HT-29 (cell line): ENCODE measurements around the gene BEND7. TPM values are rescaled to one million over a fixed set of nuclear protein-coding genes. Genes with fewer than 3 reads are reported as not detected.
"Not testable (repeated sequence)": the region's sequence is repeated elsewhere in the genome, so short reads cannot be mapped to it uniquely, and the experiment has no call there.

Experiments used
- DNase-seq: peaks from one replicate; pipeline ENCODE4 v3.0.0-alpha.2; 2015; ENCODE audit warnings: low spot score
- total RNA-seq: library from RNA; depleted of rRNA; stranded (reverse); fragments of >200 nt; shearing (Covaris generic); gene quantifications from 2 replicates; pipeline ENCODE4 v1.2.3, GENCODE V29; 2014

Gene BEND7
- total RNA-seq, 1 experiment from 2014 or later, result 0.13 TPM

DNA sequence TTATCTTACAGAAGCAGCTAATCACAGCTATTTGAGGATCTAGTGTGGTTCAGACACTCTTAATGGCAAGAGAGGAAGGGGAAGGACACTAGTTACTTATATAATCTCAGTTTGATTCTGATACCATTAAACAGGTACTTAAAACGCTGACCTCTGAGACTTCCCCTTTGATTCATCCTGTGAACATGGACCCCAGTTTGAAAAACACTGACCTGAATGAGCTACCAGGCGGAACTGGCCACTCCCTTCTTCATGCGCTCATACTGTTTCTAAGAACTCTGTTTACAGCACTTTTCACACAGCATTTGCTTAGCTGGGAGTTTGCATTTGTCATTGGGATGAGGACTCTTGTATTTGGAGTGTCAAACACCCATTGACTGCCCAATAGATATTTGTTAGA is 45.7 kb downstream of the BEND7 start:
- no peak for DNase-seq

DNA sequence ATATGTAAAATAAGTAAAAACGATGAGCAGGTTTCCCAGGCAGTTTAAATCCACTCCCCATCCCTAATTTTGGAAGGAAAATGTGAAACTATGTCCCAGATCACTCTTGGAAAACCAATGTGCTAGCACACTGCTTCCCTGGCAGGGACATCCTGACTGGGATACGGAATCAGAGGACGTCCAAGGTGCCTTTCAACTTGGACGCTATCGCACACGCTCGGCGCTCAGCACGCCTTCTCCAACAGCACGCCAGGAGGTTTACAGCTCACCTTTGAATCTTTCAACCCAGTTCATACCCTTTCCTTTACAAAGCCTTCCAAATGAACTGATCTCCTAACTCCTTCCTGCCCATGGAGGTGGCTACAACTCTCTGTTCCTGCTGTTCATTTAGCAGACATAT is 47.1 kb downstream of the BEND7 start:
- no peak for DNase-seq

DNA sequence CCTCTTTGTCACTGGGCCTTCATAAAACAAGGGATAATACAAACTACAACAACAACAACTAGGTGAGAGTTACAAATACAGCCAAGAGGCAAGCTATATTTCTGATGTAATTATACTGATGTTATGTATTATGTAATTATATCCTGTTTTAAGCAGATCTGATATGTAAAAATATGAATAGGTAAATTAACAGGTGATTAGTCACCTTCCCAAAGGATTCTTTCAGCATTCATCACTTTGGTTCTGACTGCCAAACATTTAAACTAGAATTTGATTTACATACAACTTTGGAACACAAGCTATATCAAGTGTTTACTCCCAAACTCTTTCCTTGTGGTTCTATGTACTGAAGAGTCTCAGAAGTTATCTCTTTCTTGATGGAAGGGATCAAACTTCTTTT is 53.7 kb downstream of the BEND7 start:
- DNase-seq, result no peak

DNA sequence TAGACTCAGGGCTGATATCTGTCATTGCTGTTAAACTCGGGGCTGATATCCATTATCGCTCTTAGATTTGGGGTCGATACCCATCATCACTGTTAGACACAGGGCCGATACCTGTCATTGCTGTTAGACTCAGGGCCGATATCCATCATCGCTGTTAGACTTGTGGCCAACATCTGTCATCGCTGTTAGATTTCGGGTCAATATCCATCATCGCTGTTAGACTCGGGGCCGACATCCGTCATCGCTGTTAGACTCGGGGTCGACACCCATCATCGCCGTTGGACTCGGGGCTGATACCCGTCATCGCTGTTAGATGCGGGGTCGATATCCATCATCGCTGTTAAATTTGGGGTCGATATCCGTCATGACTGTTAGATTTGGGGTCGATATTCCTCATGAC is 54.8 kb downstream of the BEND7 start:
- no peak for DNase-seq

DNA sequence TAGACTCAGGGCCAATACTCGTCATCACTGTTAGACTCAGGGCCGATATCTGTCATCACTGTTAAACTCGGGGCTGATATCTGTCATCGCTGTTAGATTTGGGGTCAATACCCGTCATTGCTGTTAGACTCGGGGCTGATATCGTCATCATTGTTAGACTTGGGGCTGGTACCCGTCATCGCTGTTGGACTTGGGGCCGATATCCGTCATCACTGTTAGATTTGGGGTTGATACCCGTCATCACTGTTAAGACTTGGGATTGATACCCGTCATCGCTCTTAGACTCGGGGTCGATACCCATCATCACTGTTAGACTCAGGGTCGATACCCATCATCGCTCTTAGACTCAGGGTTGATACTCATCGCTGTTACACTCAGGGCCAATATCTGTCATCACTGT is 56.5 kb downstream of the BEND7 start:
- no peak for DNase-seq

DNA sequence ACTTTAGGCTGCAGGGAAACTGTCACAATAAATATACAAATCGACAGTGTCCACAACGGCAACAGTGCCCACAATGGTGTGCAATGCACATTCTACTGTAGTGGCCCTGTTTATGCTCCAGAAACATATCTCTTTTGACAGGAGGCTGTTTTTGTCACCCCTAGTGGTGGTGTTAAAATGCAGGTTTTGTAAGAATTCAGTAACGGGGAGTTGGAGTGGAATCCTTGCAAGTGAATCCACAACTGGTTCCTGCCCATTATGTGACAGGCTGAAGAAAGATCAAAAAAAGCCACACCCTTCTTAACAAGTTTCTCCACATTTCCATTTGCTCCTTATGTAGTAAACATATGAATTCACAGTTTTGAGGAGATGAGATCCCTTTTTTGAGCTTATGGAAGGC is 58.5 kb downstream of the BEND7 start:
- DNase-seq, result no peak

DNA sequence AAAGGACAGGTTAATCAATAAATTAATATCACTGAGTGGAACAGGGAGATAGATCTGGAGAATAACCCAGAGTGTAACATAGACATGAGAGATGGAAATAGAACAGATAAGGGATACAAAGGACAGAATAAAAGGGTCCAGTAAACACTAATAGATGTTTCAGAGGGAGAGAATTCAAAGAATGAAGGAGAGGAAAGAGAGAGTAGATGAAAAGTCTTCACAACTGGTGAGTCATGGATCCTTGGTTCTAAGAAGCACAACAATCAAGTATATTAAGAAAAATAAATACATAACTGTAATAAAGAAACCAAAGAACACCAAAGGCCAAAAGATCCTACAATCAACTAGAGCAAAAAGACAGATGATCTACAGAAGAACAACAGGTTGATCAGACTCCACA is 66.3 kb downstream of the BEND7 start:
- no peak for DNase-seq

DNA sequence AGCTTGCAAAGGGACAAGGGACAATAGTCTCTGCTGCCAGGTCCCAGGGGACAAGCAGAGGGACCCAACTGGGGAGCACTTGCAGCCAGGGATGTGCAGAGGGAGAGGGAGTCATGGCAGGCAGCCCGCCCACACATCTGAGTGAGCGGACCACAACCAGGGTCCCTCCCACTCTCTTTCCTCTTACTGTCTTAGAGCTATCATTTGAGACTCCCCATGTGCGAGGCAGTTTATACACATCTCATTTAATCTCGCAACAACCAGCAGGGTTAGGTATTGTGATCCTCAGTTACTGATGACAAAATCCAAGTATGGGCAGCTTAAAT is 70.2 kb downstream of the BEND7 start:
- DNase-seq, result no peak

DNA sequence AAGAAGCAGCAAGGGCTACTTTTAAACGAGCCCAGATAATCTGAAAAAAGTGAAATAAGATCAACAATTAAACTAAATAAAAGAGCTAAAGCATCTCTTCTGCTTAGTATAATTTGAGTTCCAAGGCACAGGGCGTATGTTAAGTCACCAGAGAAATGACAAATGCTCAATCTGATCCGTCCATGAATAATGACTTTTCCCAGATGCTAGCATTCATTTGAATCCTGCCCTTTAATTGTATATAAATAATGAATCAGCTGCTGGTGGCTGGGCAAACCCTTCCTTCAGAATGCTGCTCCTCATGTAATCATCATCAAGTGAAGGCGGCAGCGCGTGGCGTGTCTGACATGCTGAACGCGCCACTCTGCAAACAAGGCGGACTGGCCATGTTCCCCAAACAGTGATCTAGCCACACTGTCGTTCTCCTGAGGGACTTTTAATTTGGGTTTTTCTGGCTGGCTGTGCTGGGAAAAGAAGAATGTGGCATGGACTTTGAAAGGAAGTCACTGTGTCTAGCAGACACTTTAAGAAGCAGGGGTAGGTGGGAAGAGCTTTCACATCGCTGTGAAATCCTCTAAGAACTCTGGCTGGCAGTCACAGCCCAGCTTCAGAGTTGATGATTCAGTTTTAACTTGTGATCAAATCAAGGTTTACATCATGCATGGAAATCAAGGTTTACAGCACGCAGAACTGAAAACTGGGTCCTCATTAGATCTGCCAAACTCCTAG is 70.7 kb downstream of the BEND7 start:
- DNase-seq, result no peak

DNA sequence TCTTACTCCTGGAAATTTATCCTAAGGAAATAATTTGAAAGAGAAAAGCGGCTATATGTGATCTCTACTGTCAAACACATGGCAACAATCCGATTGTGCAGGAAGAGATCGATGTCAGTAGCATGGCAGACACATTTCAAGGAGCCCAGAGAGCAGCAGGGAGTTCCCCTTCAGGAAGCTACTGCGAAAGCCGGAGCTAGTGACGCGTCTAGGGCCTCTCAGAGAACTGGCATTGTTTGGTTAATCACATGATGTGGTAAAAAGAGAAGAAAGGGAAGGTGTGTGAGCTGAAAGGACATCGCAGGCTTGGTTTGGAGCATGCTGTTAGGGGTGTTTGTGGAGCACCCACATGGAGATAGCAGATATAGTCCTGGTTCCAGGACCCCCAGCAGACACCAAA is 74.9 kb downstream of the BEND7 start:
- DNase-seq, result no peak

DNA sequence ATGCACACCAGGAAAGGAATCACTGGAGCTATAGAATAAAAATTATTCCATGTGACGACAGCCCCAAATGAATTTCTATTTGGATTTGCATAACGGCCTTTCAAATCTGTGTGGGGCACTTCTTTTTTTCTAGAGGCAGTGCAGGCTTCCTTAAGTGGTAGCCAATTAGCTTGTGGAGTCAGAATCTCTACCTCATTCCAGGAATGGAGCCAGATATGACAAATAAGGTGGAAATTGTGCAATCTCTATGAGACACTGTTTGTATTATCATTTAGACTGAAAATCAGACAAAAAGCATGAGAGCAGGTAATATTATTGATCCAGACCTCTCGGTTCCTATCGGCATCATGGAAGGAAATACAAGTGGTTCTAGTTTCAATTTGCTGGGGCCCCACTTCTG is 78.7 kb downstream of the BEND7 start:
- no peak for DNase-seq

DNA sequence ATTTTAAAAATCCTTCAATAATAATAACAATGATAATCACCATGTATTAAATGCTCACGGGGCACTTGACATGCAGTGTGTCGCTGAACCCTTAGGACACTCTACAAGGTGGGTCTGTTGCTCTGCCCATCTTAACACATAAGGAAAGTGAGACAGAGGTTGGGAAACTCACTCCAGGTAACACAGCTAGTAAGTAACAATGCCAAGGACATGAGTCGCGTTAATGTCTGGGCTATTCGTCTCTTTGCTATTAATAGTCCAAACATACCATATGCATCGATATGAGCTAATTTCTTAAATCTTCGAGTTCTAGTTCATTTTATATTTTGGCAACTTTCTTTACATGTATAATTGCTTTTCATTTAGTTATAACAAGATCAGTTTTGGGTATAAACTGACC is 79.5 kb downstream of the BEND7 start:
- no peak for DNase-seq

DNA sequence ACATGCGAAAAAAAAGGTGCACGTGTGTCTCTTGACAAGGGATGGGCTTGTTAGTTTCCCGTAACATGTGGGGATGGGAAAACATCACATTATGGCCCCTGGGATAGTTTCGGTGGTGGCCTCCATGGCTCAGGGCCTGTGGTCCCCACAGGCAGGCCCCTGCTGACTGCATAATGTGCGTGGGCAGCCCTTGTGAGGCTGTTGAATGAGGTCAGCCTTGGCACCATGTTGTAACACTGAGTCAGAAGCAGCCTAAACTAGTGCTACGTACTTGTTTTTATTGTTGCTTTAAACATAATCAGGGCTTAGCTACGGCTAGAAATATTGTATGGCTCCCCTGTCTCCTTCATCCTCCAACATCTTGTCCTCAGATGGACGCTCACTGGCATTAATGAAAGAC is 80.6 kb downstream of the BEND7 start:
- DNase-seq, result no peak

DNA sequence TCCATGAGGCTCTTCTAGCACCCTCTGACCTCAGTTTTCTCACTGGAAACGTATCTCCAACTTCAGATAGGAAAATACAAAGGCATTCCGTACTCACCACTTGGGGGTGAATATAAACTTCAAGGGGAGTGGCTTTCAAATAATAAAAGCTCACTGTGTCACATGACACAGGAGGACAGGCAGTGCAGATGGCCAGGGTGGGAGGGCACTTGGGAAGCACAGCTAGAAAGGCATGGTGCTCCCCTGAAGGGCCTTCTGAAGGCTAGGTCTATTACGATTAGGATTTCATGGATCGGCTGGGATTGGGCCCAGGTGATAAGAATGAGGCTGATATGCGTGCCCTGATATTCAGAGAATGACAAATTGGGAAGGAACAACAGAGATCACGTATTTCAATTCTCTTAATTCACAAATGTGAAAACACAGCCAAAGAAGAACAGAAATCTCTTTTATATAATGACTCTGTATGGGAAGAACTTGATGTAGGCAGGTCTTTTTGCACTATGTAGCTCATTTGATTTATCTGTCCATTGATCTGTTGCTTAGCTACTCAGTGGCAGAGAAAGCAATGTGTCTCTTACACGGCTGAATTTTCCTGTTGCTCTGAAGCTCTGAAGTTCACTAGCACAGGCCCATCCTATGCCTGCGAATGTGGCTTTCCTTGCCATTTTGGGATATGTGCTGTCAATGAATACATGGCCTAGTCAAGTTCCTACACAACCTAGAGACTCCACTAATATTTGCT is 83.0 kb downstream of the BEND7 start:
- DNase-seq, result no peak

DNA sequence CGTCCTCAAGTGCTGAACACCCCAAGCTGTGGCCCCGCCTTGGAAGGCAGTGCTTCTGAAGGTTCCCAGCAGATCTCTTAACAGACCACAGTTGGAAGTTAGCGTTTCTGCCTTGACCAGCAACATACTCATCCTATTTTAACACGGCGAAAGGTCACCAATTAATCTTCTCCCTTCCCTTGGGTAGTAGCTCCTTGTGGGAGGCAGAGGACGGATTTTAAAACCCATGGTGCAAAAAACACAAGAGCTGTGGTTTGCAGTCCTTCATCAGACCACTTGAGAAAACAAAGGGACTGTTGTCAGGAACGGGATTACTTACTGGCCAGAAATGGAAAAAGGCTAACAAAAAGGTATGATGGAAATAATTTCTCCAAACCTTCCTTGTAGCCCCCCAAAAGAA is 87.3 kb downstream of the BEND7 start:
- DNase-seq, result no peak

DNA sequence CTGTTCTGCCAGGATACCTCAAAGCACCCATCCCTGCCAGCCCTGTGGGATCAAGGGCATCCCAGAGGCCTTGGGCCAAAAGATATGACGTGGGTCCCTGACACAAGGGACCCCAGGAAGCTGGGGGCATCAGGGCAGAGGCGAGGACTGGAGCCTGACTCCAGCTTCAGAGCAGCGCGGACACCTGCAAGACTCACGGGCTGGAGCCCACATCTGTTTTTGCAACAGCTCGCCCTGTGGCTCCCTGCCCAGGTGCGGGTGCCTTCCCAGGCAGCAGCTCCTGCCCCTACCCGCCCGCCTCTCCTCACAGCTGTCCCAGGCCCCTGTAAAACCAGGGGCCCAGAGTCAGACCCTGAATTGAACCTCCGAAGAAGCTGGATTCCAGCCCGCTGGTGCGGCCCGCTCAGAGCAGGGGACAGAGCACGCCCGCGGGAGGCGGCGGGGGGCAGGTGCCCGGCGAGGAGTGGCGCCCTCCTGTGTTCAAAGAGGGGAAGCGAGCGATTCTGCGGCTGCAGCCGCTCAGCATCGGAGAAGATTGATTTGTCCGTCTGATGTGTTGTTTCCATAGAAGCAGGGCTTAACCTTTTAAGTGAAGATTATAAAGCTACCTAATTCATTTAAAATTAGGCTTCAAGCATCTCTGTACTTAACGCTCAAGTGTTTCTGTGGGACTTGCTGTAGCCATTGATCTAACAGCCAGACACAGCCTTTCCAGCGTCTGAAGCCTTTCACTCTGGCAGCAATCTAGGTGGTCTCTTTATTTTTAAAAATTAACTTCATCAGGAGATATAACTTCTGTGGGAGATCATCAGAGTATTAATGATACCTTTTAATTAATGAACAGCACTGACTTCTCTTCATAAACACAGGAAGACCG is 88.4 kb downstream of the BEND7 start:
- DNase-seq, result peak; percentile 69

DNA sequence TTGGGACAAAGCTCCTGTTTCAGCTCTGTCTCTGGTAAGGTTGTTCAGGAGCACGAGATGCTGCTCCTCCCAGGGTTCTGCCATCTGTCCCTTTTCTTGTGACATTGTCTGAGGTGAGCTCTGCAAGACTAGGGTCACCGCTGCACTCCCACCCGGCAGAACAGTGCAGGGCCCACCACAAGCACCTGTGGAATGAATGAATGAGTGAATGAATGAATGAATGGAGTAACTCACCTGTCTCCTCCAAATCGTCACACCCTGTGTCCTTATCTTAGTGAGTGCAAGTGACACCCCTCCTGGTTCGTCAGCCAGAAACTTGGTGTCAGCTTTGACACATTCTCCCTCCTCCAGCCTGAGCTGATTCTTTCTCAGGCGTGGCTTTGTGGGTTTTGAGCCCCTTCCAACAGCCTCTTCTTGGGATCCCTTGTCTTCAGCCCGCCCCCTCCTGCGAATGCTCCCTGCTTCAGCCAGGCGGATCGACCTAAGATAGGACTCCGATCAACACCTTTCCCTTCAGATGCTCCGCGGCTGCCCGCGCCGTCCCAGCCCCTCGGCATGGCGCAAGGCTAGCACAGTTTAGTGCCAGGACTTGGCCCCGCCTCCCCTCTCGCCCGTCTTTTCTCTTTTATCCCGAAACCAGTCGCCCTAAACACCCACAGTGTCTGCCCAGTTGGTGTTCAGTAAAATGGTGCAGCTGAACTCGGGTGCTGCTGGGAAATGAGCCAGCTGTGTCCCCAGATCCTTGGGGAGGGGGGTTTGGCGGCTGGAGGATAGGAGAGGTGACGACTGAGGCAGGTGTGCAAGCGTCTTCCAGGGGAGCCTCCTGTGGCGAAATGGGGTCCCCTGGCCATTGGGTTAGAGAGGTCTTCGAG is 89.3 kb downstream of the BEND7 start:
- no peak for DNase-seq

DNA sequence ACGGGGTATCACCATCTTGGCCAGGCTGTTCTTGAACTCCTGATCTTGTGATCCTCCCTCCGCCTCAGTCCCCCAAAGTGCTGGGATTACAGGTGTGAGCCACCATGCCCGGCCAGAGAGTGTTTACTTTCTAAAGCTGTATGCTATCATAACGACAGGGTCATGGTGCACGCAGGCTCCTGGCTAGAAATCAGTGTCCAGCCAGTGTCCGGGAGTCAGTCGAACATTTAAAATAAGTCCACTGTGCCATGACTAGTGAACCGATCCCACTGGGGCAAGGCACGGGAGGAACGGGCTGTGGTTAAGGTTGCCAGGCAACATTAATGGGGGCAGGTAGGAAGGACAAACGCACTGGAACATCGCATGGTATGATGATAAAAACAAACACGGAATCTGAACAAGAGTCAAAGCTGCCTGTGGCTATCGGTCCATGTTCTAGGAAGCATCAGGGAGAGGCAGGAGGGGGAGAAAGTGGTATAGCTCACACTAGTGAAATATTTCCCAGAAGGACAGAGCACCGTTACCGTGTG is 91.7 kb downstream of the BEND7 start:
- DNase-seq, result no peak

DNA sequence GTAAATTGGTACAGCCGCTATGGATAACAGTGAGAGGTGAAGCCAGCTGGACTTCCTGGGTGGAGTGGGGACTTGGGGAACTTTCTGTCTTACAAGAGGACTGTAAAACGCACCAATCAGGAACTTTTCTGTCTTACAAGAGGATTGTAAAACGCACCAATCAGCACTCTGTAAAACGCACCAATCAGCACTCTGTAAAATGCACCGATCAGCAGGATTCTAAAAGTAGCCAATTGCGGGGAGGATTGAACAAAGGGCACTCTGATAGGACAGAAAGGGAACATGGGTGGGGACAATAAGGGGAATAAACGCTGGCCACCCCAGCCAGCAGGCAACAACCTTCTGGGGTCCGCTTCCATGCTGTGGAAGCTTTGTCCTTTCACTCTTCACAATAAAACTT is 100.9 kb downstream of the BEND7 start:
- DNase-seq, result not testable (repeated sequence)

DNA sequence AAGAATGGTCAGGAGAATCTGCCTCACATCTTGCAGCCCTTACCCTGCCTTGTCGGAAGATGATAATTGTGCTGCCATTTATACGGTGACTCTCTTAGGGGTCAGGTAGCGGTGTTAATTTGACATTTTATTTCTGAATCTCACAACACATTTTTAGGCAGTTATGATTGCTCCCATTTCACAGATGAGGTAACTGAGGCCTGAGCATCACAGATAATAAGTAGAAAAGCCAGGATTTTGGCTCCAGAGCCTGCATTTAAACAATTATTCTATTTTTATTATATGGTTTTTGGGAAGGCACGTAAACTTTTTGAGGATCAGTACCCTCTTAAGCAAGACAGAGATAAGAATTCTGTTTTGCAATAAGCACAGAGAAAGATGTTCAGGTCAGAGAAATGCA is 103.4 kb downstream of the BEND7 start:
- no peak for DNase-seq

DNA sequence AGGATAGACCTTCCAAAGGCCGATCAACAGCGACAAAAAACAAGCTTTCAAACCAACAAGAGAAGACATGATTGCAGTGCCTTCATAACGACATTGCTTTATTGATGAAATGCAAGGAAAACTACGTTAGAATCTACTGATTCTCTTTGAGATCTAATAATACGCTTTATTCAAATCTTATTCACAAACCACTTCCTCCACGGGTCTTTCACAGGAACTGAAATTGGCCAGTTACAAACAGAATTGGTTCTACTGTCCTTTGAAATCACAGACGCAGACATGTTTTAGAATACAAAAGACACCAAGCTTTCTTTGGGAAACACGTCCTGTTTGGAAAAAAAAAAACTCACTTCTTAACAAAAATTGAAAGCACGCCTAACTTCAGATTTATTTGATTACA is 106.0 kb downstream of the BEND7 start:
- DNase-seq, result no peak
